ENCODE results near the gene SF3A1. TPM values are rescaled to one million over a fixed set of nuclear protein-coding genes. Genes with fewer than 3 reads are reported as not detected.

Gene SF3A1
- total and polyA plus RNA-seq, 2 experiments from 2014 or later: 45.8 to 84.6 TPM

DNA sequence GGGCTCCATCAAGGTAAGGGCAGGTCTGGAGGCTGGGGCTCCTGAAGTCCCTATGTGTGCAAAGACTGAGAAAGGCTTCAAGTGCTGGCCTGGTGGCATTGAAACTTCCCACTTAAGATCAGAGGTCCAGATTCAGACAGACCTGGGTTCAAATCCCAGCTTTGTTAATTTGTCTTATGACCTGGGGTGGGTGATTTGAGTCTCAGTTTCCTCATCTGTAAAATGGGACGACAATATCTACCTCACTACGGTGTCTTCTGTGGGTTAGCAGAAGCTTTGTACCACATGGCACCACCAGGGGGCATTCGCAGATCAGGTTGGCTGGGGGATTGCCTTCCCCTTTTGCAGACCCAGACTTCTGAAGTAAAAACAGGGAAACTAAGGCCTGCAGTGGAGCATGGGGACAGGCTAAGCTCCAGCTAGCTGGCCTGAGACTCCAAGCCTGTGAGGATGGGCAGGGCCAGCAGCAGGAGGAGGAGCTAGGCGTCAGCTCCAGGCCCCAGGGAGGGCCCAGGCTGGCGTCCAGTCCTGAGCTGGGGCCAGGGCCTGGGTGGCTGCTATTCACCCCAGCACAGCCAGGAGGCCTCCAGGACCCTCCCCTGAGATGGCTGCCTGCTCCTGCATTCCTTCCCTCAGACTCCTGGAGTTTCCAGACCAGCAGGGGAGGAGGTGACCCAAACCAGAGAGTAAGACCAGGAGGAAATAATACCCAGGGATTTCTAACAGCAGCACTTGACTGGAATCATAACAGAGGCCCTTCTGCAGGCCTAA, 68.9 kb downstream of the SF3A1 start:
- H3K79me2 ChIP-seq: no peaks in the 10 kb centered on the region
- no peaks in the 10 kb centered on the region for H4K20me1 ChIP-seq (ENCODE audit: insufficient read depth, poor library complexity, severe bottlenecking)
- no peaks in the 10 kb centered on the region for H3K36me3 ChIP-seq (replicated peaks; ENCODE audit: insufficient read depth, low read depth)
- DNase-seq (ENCODE audit: low spot score): peak; percentile 93
- peak overlapping the region; percentile 97 for H3K4me2 ChIP-seq
- H3K9me2 ChIP-seq (replicated peaks; ENCODE audit: insufficient read depth): no peaks in the 10 kb centered on the region
- TF ChIP-seq, protein P1, sequence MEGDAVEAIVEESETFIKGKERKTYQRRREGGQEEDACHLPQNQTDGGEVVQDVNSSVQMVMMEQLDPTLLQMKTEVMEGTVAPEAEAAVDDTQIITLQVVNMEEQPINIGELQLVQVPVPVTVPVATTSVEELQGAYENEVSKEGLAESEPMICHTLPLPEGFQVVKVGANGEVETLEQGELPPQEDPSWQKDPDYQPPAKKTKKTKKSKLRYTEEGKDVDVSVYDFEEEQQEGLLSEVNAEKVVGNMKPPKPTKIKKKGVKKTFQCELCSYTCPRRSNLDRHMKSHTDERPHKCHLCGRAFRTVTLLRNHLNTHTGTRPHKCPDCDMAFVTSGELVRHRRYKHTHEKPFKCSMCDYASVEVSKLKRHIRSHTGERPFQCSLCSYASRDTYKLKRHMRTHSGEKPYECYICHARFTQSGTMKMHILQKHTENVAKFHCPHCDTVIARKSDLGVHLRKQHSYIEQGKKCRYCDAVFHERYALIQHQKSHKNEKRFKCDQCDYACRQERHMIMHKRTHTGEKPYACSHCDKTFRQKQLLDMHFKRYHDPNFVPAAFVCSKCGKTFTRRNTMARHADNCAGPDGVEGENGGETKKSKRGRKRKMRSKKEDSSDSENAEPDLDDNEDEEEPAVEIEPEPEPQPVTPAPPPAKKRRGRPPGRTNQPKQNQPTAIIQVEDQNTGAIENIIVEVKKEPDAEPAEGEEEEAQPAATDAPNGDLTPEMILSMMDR (IDR thresholded peaks at IDR 0.05; ENCODE audit: poor library complexity): peak; percentile 64
- no peak for TF ChIP-seq EZH2phosphoT487 (IDR thresholded peaks at IDR 0.05; ENCODE audit: low read depth, severe bottlenecking, unreplicated experiment)
- no peaks in the 10 kb centered on the region for H3K9me3 ChIP-seq (ENCODE audit: low read depth)
- no peak overlapping the region for H2AFZ ChIP-seq
- H3K4me1 ChIP-seq (ENCODE audit: insufficient read depth): peaks cover 10% of the 10 kb centered on the region
- no peak overlapping the region for H3K4me3 ChIP-seq
- H3K27me3 ChIP-seq: no peaks in the 10 kb centered on the region
- WGBS (ENCODE audit: low lambda C conversion rate, missing lambda C conversion rate): 33% methylated on average over 5 of the region's 5 CpGs
- peak overlapping the region; percentile 84 for H3K27ac ChIP-seq

- peak; percentile 74 for DNase-seq (ENCODE audit: low spot score)
- Histone ChIP-seq H3K79me2 (no peaks in the 10 kb centered on the region), H3K9me3 (ENCODE audit: low read depth) (no peaks in the 10 kb centered on the region), H3K36me3 (replicated peaks; ENCODE audit: insufficient read depth, low read depth) (no peaks in the 10 kb centered on the region), H3K27ac (no peak overlapping the region), H3K4me3 (no peak overlapping the region), H2AFZ (no peak overlapping the region), H3K4me2 (no peak overlapping the region), H3K4me1 (ENCODE audit: insufficient read depth) (peaks cover 10% of the 10 kb centered on the region), H4K20me1 (ENCODE audit: insufficient read depth, poor library complexity, severe bottlenecking) (no peaks in the 10 kb centered on the region), H3K9me2 (replicated peaks; ENCODE audit: insufficient read depth) (no peaks in the 10 kb centered on the region), H3K27me3 (no peaks in the 10 kb centered on the region)
- no peak for TF ChIP-seq EZH2 (IDR thresholded peaks at IDR 0.05; ENCODE audit: borderline replicate concordance)
- TF ChIP-seq, protein P1 (IDR thresholded peaks at IDR 0.05; ENCODE audit: poor library complexity): peak; percentile 79
- 73% methylated on average over 31 of the region's 31 CpGs for WGBS (ENCODE audit: low lambda C conversion rate, missing lambda C conversion rate)
Observed at GRCh38 chr22:30286813-30287647, 69.7 kb downstream of the SF3A1 start.

- WGBS (ENCODE audit: low lambda C conversion rate, missing lambda C conversion rate): 93% methylated on average over 5 of the region's 5 CpGs
- TF ChIP-seq EZH2 (IDR thresholded peaks at IDR 0.05; ENCODE audit: borderline replicate concordance) (no peak), EZH2phosphoT487 (IDR thresholded peaks at IDR 0.05; ENCODE audit: low read depth, severe bottlenecking, unreplicated experiment) (no peak)
- TF ChIP-seq, protein P1 (IDR thresholded peaks at IDR 0.05; ENCODE audit: poor library complexity): no peak
- Histone ChIP-seq H3K4me2 (no peak overlapping the region), H3K27ac (no peak overlapping the region), H3K27me3 (no peaks in the 10 kb centered on the region), H3K4me1 (ENCODE audit: insufficient read depth) (peaks cover 10% of the 10 kb centered on the region), H4K20me1 (ENCODE audit: insufficient read depth, poor library complexity, severe bottlenecking) (no peaks in the 10 kb centered on the region), H3K79me2 (no peaks in the 10 kb centered on the region), H3K9me2 (replicated peaks; ENCODE audit: insufficient read depth) (no peaks in the 10 kb centered on the region), H3K4me3 (no peak overlapping the region), H3K36me3 (replicated peaks; ENCODE audit: insufficient read depth, low read depth) (no peaks in the 10 kb centered on the region), H3K9me3 (ENCODE audit: low read depth) (no peaks in the 10 kb centered on the region), H2AFZ (no peak overlapping the region)
- no peak for DNase-seq (ENCODE audit: low spot score)
Observed at GRCh38 chr22:30286331-30286730, 70.4 kb downstream of the SF3A1 start.

Data from hepatocyte (in vitro differentiated cells).